GM12874 (cell line): Measurements from ENCODE around the gene ZBTB22.

Experiments used
- CTCF ChIP-seq: IDR thresholded peaks from 2 replicates; pipeline ENCODE4 v1.5.1; 2011; ENCODE audit warnings: low read depth, mild to moderate bottlenecking, control low read depth, low read length, moderate library complexity; ENCODE audit not compliant: insufficient read depth

The ZBTB22 gene

GRCh38 chr6:33290459-33290858 lies 27.1 kb downstream of the ZBTB22 start:
- TF ChIP-seq CTCF, result no peak

- no peak for TF ChIP-seq CTCF
Measured at GRCh38 chr6:33289784-33290315, 27.7 kb downstream of the ZBTB22 start.

- no peak for TF ChIP-seq CTCF
Measured at GRCh38 chr6:33288921-33289783, 28.4 kb downstream of the ZBTB22 start, which contains the start of the genes PFDN6 and WDR46. Gene PFDN6, plus strand, starts transcription at chr6:33289601. Its CDS starts 256 bp downstream, at chr6:33289857. Gene WDR46, minus strand, starts transcription at chr6:33289239. Its CDS starts 69 bp downstream, at chr6:33289170.

- no peak for TF ChIP-seq CTCF
Measured at GRCh38 chr6:33288141-33288920, 29.2 kb downstream of the ZBTB22 start.

GRCh38 chr6:33286946-33287914 lies 30.3 kb downstream of the ZBTB22 start:
- no peak for TF ChIP-seq CTCF

GRCh38 chr6:33280539-33280938 lies 37.0 kb downstream of the ZBTB22 start:
- TF ChIP-seq CTCF, result no peak
